Activated naive CD8-positive, alpha-beta T cell treated with anti-CD3 and anti-CD28 coated beads for 36 hours (primary cell): Measurements from ENCODE around the gene MRAP. TPM values are rescaled to one million over a fixed set of nuclear protein-coding genes. Genes with fewer than 3 reads are reported as not detected.

Experiments
- DNase-seq: peaks from one replicate; pipeline ENCODE4 v3.0.0; 2021
- H3K27ac Mint-ChIP-seq: one replicate; pipeline ENCODE4 v1.8.0; 2022; ENCODE audit warnings: mild to moderate bottlenecking, moderate library complexity, mixed read lengths
- H3K27me3 Mint-ChIP-seq: one replicate; pipeline ENCODE4 v1.8.0; 2022; ENCODE audit warnings: mild to moderate bottlenecking, mixed read lengths
- H3K36me3 Mint-ChIP-seq: one replicate; pipeline ENCODE4 v1.8.0; 2021; ENCODE audit warnings: mild to moderate bottlenecking, mixed read lengths
- H3K4me1 Mint-ChIP-seq: one replicate; pipeline ENCODE4 v1.8.0; 2021; ENCODE audit warnings: mixed read lengths
- H3K4me3 Mint-ChIP-seq: one replicate; pipeline ENCODE4 v1.8.0; 2022; ENCODE audit warnings: mild to moderate bottlenecking, moderate library complexity, mixed read lengths
- H3K9me3 Mint-ChIP-seq: one replicate; pipeline ENCODE4 v1.8.0; 2022; ENCODE audit warnings: mixed read lengths
- total RNA-seq, 2 experiments: library from RNA; stranded (reverse); gene quantifications; one replicate each; pipeline ENCODE4 v1.2.3, GENCODE V29; 2021

Gene MRAP
- total RNA-seq, 2 experiments from 2014 or later = not detected

- Mint-ChIP-seq H3K27me3 (no peaks in the 10 kb centered on the region), H3K27ac (peak within 1 kb of the TSS; percentile 92), H3K4me3 (peak within 1 kb of the TSS; percentile 99), H3K36me3 (peaks cover 14% of the 10 kb centered on the region), H3K9me3 (no peaks in the 10 kb centered on the region), H3K4me1 (peaks cover 11% of the 10 kb centered on the region)
- peak; percentile 98 for DNase-seq
Measured at GRCh38 chr21:32278518-32279376, 19.9 kb upstream of the MRAP start, which contains the start of gene MIS18A. MIS18A (minus strand) TSS chr21:32279049; CDS start chr21:32279014, 35 bp downstream.

- H3K4me3 Mint-ChIP-seq = peak overlapping the region; percentile 99
- H3K36me3 Mint-ChIP-seq = peaks cover 12% of the 10 kb centered on the region
- no peaks in the 10 kb centered on the region for H3K9me3 Mint-ChIP-seq
- H3K27me3 Mint-ChIP-seq = no peaks in the 10 kb centered on the region
- peaks cover 11% of the 10 kb centered on the region for H3K4me1 Mint-ChIP-seq
- DNase-seq = no peak
- H3K27ac Mint-ChIP-seq = peak overlapping the region; percentile 92
Measured at GRCh38 chr21:32279377-32279680, 19.3 kb upstream of the MRAP start.

DNA sequence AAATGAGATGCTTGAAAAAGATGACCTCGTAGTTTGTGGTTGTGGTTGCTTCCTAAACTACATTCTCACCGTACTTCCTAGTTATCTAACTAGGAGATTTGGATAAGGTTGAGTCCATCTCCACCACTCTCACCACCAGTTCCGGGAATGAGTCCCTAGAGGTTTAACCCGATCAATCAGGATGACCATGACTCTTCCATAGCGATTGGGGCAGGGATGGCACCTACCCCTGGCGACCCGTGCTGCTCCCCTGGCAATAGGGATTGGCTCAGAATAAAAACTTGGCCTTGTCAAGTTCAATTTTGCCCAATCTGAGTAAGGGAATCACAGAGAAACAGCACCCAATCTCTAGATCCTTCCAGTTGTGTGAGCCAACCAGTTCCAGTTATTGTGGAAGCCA, 17.1 kb upstream of the MRAP start:
- H3K9me3 Mint-ChIP-seq = no peaks in the 10 kb centered on the region
- no peak for DNase-seq
- no peak overlapping the region for H3K4me3 Mint-ChIP-seq
- no peak overlapping the region for H3K27ac Mint-ChIP-seq
- H3K27me3 Mint-ChIP-seq = no peaks in the 10 kb centered on the region
- peaks cover 11% of the 10 kb centered on the region for H3K4me1 Mint-ChIP-seq
- peaks cover 11% of the 10 kb centered on the region for H3K36me3 Mint-ChIP-seq

DNA sequence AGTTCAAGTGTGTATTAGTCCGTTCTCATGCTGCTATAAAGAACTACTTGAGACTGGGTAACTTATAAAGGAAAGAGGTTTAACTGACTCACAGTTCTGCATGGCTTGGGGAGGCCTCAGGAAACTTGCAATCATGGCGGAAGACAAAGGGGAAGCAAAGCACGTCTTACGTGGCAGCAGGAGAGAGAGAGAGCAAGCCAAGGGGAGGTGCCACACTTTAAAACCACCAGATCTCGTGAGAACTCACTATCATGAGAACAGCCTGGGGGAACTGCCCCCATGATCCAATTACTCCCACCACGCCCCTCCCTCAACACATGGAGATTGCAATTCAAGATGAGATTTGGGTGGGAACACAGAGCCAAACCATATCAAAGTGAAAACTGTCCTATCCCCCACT, 15.7 kb upstream of the MRAP start:
- H3K27ac Mint-ChIP-seq = no peak overlapping the region
- H3K36me3 Mint-ChIP-seq = peaks cover 13% of the 10 kb centered on the region
- peaks cover 7% of the 10 kb centered on the region for H3K4me1 Mint-ChIP-seq

GRCh38 chr21:32285476-32285875, 13.2 kb upstream of the MRAP start:
- Mint-ChIP-seq H3K36me3 (peaks cover 9% of the 10 kb centered on the region), H3K4me3 (no peak overlapping the region), H3K27ac (no peak overlapping the region), H3K9me3 (no peaks in the 10 kb centered on the region), H3K4me1 (no peaks in the 10 kb centered on the region), H3K27me3 (no peaks in the 10 kb centered on the region)
- no peak for DNase-seq

More for the DNA sequence above, 15.7 kb upstream of the MRAP start:
- no peak overlapping the region for H3K4me3 Mint-ChIP-seq
- H3K27me3 Mint-ChIP-seq = no peaks in the 10 kb centered on the region
- H3K9me3 Mint-ChIP-seq = no peaks in the 10 kb centered on the region
- DNase-seq = no peak

DNA sequence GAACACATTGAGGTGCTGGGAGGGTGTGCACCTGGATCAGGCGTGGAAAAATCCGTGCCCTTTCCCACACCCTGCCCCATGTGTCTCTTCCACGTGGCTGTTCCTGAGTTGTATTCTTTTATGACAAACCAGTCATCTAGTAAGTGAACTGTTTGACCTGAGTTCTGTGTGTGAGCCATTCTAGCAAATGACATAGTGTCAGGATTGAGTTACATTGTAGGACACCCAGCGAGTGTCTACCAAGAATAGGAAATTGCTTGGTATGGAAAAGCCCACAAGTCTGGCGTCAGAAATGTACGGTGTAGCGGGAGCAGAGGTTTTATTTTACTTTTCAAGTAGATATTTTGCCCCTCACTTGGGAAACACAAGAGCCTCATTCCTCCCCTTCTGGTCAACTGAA, 1.2 kb upstream of the MRAP start:
- no peak overlapping the region for H3K4me3 Mint-ChIP-seq

GRCh38 chr21:32298148-32298559, 501 bp upstream of the MRAP start:
- Mint-ChIP-seq H3K4me3 (no peak overlapping the region), H3K4me1 (no peaks in the 10 kb centered on the region), H3K9me3 (no peaks in the 10 kb centered on the region), H3K27ac (no peak overlapping the region), H3K36me3 (peaks cover 9% of the 10 kb centered on the region), H3K27me3 (no peaks in the 10 kb centered on the region)
- no peak for DNase-seq

More for the DNA sequence above, 1.2 kb upstream of the MRAP start:
- Mint-ChIP-seq H3K36me3 (peaks cover 9% of the 10 kb centered on the region), H3K4me1 (no peaks in the 10 kb centered on the region), H3K27ac (no peak overlapping the region), H3K27me3 (no peaks in the 10 kb centered on the region), H3K9me3 (no peaks in the 10 kb centered on the region)
- no peak for DNase-seq

GRCh38 chr21:32299695-32300094, 1.0 kb downstream of the MRAP start:
- Mint-ChIP-seq H3K4me3 (no peak overlapping the region), H3K27me3 (no peaks in the 10 kb centered on the region), H3K27ac (no peak overlapping the region), H3K4me1 (no peaks in the 10 kb centered on the region), H3K36me3 (peaks cover 9% of the 10 kb centered on the region), H3K9me3 (no peaks in the 10 kb centered on the region)
- no peak for DNase-seq

- no peak overlapping the region for H3K27ac Mint-ChIP-seq
- no peaks in the 10 kb centered on the region for H3K27me3 Mint-ChIP-seq
- no peak overlapping the region for H3K4me3 Mint-ChIP-seq
Measured at GRCh38 chr21:32300117-32300681, 1.5 kb downstream of the MRAP start.

DNA sequence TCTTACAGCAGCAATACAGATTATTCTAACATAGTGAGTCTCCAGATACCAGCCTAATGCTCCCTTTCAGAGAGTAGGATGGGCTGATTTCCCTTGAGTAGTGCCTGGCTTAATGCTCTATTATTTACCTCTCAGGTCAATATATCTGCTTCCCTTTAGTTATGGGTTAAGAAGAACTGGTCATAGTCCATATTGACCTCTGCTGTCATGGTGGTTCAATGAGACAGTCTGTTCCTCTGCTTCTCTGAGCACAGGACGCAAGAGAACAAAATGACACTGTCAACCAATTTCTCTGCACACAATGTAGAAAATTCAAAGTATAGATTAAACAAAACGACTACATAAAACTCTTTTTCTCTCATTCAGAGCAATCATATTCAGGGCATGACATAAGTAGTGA, 2.9 kb downstream of the MRAP start:
- no peaks in the 10 kb centered on the region for H3K4me1 Mint-ChIP-seq
- H3K4me3 Mint-ChIP-seq = no peak overlapping the region
- no peaks in the 10 kb centered on the region for H3K9me3 Mint-ChIP-seq
- DNase-seq = no peak
- peaks cover 17% of the 10 kb centered on the region for H3K36me3 Mint-ChIP-seq
- no peak overlapping the region for H3K27ac Mint-ChIP-seq
- H3K27me3 Mint-ChIP-seq = no peaks in the 10 kb centered on the region

More at GRCh38 chr21:32300117-32300681, 1.5 kb downstream of the MRAP start:
- Mint-ChIP-seq H3K9me3 (no peaks in the 10 kb centered on the region), H3K36me3 (peaks cover 10% of the 10 kb centered on the region), H3K4me1 (no peaks in the 10 kb centered on the region)
- DNase-seq = no peak

DNA sequence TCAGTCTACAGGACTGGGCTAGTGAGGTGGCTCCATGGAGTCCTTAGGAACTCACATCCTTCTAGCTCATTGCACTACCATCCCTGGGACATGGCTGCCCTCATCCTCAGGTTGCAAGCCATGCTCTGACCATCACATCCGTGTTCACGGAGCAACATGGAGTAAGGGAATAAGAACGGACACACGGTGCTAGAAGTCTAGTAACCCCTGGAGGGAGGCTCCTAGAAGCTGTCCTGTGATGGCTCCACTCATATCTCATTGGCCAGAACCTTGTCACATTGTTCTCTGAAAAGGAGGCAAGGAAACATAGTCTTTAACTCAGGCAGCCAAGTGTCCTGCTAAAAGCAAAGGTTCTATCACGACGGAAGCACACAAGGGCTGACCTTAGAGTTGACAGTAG, 3.9 kb downstream of the MRAP start:
- peaks cover 23% of the 10 kb centered on the region for H3K36me3 Mint-ChIP-seq
- H3K9me3 Mint-ChIP-seq = no peaks in the 10 kb centered on the region
- H3K27ac Mint-ChIP-seq = no peak overlapping the region
- no peak for DNase-seq
- H3K27me3 Mint-ChIP-seq = no peaks in the 10 kb centered on the region
- no peak overlapping the region for H3K4me3 Mint-ChIP-seq
- H3K4me1 Mint-ChIP-seq = no peaks in the 10 kb centered on the region

DNA sequence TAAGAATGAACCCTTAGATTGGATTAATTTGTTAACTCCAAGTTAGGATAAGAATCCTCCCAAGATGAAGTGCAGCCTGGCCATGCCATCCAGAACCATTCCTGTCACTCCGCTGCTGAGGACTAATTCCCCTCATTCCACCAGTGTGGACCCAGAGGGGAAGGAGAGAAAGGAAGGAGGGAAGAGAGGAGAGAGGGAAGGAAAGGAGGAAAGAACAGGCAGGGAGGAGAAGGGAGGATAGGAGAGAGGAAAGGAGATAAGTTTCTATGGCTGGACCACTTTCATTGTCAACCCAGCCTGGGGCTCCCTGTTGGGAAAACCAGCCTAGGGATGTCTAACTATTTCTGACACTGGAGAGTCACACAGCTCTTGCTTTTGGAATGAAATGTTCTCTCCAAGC, 4.7 kb downstream of the MRAP start:
- no peak overlapping the region for H3K27ac Mint-ChIP-seq
- H3K4me3 Mint-ChIP-seq = no peak overlapping the region
- H3K9me3 Mint-ChIP-seq = no peaks in the 10 kb centered on the region
- no peak for DNase-seq
- no peaks in the 10 kb centered on the region for H3K4me1 Mint-ChIP-seq
- H3K27me3 Mint-ChIP-seq = no peaks in the 10 kb centered on the region
- H3K36me3 Mint-ChIP-seq = peaks cover 23% of the 10 kb centered on the region

DNA sequence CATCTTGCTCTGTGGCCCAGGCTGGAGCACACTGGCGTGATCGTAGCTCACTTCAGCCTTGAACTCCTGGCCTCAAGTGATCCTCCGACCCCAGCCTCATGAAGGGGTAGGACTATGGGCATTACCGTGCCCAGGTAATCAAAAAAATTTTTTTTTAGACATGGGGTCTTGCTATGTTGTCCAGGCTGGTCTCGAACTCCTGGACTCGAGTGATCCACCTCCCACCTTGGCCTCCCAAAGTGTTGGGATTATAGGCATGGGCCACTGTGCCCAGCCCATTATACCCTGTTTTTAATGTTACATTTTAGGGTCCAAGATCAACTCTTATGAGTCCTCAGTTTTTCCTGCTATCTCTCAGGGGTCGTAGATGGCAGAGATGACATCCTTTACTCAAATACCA, 6.3 kb downstream of the MRAP start:
- H3K36me3 Mint-ChIP-seq = peaks cover 21% of the 10 kb centered on the region
- no peaks in the 10 kb centered on the region for H3K9me3 Mint-ChIP-seq
- no peaks in the 10 kb centered on the region for H3K4me1 Mint-ChIP-seq
- H3K27me3 Mint-ChIP-seq = no peaks in the 10 kb centered on the region
- no peak overlapping the region for H3K4me3 Mint-ChIP-seq
- no peak overlapping the region for H3K27ac Mint-ChIP-seq
- DNase-seq = no peak

DNA sequence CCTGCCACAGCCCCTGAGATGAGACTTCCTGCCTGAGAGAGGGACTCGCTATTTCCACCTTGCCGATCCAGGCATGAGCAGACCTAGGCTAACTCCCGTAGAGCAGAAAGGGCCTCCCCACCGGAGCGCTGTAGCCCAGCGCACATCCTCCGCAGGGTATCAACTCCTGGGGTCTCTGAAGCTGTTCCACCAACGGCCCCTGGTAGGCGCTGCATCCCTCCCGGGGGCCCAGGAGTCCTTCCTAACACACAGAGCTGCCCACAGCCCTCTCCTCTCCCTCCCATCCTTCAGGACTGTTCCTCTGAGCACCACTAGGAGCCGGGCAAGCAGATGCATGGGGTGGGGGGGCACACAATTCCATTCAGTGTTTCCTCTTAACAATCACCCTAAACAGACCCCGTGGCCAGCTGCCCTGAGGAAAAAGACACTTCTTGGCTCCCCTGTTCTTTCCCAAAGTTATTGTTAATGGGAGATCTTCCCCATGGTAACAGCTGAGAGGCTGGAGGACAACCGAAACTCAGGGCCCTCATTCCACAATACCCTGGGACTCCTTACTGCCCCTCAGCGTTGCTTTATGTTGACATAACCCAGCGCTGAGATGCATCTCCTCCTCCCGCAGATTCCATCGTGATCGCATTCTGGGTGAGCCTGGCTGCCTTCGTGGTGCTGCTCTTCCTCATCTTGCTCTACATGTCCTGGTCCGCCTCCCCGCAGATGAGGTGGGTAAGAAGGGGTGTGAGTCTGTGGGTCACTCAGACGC, 7.5 kb downstream of the MRAP start:
- no peak overlapping the region for H3K4me3 Mint-ChIP-seq
- H3K27me3 Mint-ChIP-seq = no peaks in the 10 kb centered on the region
- no peak overlapping the region for H3K27ac Mint-ChIP-seq
- peaks cover 6% of the 10 kb centered on the region for H3K4me1 Mint-ChIP-seq
- no peak for DNase-seq
- peaks cover 26% of the 10 kb centered on the region for H3K36me3 Mint-ChIP-seq
- H3K9me3 Mint-ChIP-seq = no peaks in the 10 kb centered on the region

GRCh38 chr21:32307706-32308105, 9.1 kb downstream of the MRAP start:
- Mint-ChIP-seq H3K36me3 (peaks cover 36% of the 10 kb centered on the region), H3K27me3 (no peaks in the 10 kb centered on the region), H3K9me3 (no peaks in the 10 kb centered on the region), H3K4me1 (peaks cover 6% of the 10 kb centered on the region), H3K4me3 (no peak overlapping the region), H3K27ac (no peak overlapping the region)
- no peak for DNase-seq
